Fibroblast of skin of right biceps (primary cell): ENCODE data around the gene WDR26.
A peak's percentile ranks its signal among the peaks of the same experiment; 100 is the strongest.
"Not testable (repeated sequence)": the region's sequence is repeated elsewhere in the genome, so short reads cannot be mapped to it uniquely, and the experiment has no call there.

ENCODE experiments used
- DNase-seq: peaks from one replicate; pipeline ENCODE4 v3.0.0-alpha.2; 2013

WDR26 gene

GRCh38 chr1:224434691-224435317, at the start of gene WDR26:
Gene WDR26 (minus strand): TSS chr1:224434797.
- DNase-seq, result peak; percentile 87

GRCh38 chr1:224483206-224483605, 48.6 kb upstream of the WDR26 start:
- DNase-seq, result not testable (repeated sequence)

- peak; percentile 21 for DNase-seq
Observed at GRCh38 chr1:224482619-224483018, 48.0 kb upstream of the WDR26 start.

- no peak for DNase-seq
Observed at GRCh38 chr1:224481601-224482000, 47.0 kb upstream of the WDR26 start.

- not testable (repeated sequence) for DNase-seq
Observed at GRCh38 chr1:224480888-224481459, 46.4 kb upstream of the WDR26 start.

GRCh38 chr1:224480200-224480599, 45.6 kb upstream of the WDR26 start:
- not testable (repeated sequence) for DNase-seq

- no peak for DNase-seq
Observed at GRCh38 chr1:224472806-224473205, 38.2 kb upstream of the WDR26 start.

GRCh38 chr1:224466154-224466553, 31.6 kb upstream of the WDR26 start:
- DNase-seq, result no peak

- DNase-seq, result no peak
Observed at GRCh38 chr1:224459966-224460365, 25.4 kb upstream of the WDR26 start.

GRCh38 chr1:224458996-224459395, 24.4 kb upstream of the WDR26 start:
- DNase-seq, result no peak

- no peak for DNase-seq
Observed at GRCh38 chr1:224458296-224458695, 23.7 kb upstream of the WDR26 start.

GRCh38 chr1:224457782-224458144, 23.2 kb upstream of the WDR26 start:
- no peak for DNase-seq

GRCh38 chr1:224456637-224456953, 22.0 kb upstream of the WDR26 start:
- DNase-seq, result no peak

GRCh38 chr1:224454402-224455055, 19.9 kb upstream of the WDR26 start:
- no peak for DNase-seq

- no peak for DNase-seq
Observed at GRCh38 chr1:224450561-224451350, 16.2 kb upstream of the WDR26 start.

- no peak for DNase-seq
Observed at GRCh38 chr1:224450159-224450558, 15.6 kb upstream of the WDR26 start.

- no peak for DNase-seq
Observed at GRCh38 chr1:224448453-224449017, 13.9 kb upstream of the WDR26 start.

GRCh38 chr1:224447971-224448370, 13.4 kb upstream of the WDR26 start:
- no peak for DNase-seq

GRCh38 chr1:224447251-224447650, 12.7 kb upstream of the WDR26 start:
- peak; percentile 53 for DNase-seq

GRCh38 chr1:224438989-224439388, 4.4 kb upstream of the WDR26 start:
- no peak for DNase-seq

GRCh38 chr1:224435999-224436398, 1.4 kb upstream of the WDR26 start:
- DNase-seq, result no peak

GRCh38 chr1:224435318-224435763, 744 bp upstream of the WDR26 start:
- peak; percentile 80 for DNase-seq
